Activated T-cell treated with anti-CD3 and anti-CD28 coated beads, Interleukin-2, amount 50 U/mL, for 48 hours (primary cell): ENCODE data around the gene PEX11G.

ENCODE experiments used
- DNase-seq, 2 experiments: peaks; one replicate each; pipeline ENCODE4 v3.0.0-alpha.2; 2020

Gene PEX11G

DNA sequence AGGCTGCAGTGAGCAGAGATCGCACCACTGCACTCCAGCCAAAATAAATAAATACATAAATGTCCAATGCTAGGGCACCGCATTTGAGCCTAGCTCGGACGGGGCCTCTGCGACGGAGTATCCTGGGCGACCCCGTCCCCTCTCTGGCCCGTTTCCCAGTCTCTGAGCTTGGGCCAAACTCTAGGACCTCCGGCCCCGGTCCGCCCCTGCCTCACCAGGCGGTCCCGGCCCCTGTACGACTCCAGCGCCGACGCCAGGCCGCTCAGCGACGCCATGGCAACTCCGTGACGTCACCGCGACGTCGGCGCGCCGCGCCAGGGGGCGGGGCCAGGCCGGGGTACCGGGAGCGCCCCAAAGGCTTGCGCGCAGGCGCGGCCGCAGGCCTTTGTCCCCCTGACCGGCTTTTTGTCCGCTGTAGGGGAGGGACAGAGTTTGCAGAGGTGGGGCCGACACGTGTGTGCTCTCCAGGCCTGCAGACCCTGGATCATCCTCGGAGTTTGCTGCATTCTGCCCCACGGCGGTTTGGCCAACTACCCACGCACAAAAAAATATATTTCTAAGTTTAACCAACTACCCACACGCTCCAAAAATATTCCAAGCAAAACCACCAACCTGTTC, at the start of gene PEX11G:
PEX11G (minus strand) TSS at position 300 of the 618 bp plus-strand sequence; CDS start at position 275, 25 bp downstream.
- DNase-seq: peak; percentile 93 to 95

DNA sequence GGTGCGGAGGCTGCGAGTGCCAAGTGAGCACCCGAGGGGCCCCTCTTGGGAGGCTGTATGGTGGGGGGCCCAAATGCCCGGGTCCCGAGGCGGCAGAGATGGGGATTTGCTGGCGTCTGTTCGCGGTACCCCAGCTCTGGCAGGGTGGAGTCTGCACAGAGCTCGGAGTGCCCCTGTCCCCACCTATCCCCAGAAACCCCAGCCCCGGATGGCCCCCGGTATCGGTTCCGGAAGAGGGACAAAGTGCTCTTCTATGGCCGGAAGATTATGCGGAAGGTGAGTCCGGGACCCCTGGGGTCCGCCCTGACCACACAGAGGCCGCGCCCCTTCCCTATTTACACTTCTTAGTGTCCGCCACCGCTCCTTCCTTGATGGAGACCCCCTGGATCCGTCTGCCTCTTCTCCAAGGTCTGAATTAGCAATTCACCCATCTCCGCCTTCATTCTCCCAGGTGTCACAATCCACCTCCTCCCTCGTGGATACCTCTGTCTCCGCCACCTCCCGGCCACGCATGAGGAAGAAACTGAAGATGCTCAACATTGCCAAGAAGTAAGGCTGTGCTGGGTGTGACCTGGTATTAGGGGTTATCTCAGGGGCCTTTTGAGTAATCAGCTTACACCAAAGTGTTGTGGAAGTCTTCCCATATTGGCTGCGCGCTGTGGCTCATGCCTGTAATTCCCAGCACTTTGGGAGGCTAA, 47.3 kb upstream of the PEX11G start:
- no peak for DNase-seq

DNA sequence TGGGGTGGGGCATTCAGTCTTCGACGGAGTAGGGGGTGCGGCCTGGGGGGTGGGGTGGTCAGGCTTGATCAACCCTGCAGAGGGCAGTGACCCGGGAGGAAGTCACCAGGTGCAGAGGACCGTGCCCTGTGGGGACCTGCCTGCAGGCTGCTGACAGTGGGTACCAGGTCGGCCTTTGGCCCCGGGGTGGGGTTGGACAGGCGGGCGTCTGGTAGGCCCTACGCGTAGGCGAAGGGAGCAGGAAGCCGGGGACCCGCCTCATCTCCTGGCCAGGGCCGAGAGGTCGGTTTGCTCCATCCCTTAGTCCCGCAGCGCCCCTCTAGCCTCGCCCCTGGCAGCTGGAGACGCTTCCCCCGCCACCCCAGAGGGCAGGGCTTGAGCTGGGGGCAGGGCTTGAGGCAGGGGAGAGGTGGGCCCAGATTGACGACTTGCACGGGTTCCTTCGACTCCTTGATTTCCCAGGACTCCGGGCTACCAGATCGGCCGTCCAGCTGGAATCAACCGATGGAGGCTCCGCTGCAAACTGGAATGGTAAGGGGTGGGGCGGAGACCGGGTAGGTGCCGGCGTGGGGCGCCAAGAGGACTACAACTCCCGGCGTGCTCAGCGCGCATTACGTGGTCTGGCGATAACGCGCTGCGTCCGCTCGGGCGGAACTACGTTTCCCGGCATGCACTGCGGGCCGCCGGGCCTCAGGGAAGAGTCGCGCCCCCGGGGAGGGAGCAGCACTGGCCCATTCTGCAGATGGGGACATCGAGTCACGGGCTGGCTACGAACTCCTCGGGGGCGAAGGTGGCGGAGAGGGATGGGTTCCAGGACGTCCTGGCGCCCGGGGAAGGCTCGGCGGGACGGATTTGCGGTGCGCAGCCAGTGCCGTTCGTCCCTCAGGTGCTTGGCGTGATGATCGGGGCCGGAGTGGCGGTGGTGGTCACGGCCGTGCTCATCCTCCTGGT, 46.5 kb upstream of the PEX11G start, which contains the start of gene PNPLA6:
PNPLA6 (plus strand) TSS at position 671 of the 951 bp plus-strand sequence; CDS start at position 743, 72 bp downstream.
- DNase-seq: peak; percentile 94 to 97

DNA sequence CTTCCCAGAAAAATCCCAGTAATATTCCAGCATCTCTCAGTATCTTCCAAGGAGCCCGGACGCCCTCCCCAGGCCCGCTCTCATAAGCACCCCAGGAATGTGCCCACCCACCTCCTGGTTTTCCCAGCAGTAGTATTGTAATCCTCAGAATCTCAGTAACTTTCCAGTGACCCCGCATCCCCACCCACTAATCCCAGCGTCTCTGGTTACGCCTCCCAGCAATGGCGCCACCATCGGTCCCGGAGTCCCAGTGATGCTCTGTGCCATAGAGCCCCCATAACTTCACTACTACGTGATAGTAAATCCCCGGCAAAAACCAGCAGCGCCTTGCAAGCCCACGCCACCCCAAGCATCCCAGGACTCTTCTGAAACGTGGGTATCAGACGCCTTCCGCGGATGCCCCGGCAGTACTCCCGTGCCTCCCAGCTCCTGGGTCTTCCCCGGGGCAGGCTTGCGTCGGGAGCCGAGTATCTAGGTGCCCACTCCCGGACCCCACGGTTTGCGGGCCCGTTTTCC, 45.8 kb upstream of the PEX11G start:
- DNase-seq: no peak

DNA sequence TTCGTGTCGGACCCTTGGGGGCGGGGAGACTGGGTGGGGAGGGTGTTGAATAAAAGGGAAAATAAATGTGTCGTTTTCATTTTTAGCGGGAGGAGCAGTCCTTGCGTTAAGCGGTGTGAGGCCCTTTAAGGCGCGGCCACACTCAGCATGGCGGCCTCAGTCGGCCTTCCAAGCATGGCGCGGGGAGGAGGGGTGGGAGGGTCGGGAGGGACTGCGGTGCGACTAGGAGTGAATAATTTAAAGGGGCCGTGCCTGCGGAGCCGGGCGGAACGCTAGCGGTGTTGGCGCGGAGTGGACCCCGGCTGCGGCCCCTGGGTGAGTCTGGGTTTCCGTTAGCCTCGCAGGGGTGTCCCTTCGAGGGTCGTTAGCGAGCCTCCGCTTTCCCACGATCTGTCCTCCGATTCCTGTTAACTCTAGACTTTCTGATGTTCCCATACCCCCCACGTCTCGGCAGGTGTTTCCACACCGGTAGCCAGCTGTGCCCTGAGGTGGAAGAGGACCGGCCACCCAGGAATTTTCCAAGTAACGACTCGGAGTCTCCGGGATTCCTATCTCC, 45.2 kb upstream of the PEX11G start:
- peak; percentile 85 to 87 for DNase-seq

DNA sequence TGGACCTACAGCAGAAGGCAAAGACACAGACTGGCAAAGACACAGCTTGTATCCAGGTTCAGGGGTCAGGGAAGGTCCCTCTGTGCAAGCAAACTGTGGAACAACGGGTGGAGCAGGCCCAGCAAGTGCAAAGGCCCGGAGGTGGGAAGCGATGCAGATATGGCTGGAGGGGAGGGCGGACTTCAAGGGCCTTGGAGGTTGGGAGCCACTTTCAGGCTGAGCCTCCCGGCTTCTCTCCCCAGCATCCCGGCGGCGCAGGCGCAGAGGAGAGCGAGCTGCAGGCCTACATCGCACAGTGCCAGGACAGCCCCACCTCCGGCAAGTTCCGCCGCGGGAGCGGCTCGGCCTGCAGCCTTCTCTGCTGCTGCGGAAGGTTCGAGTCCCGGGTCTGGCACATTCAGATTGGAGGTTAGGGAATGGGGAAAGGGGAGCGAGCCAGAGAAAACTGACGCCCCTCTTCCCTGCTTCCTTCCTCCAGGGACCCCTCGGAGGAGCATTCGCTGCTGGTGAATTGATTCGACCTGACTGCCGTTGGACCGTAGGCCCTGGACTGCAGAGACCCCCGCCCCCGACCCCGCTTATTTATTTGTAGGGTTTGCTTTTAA, 44.5 kb upstream of the PEX11G start:
- peak in 1 of 2 experiments; percentile 26 for DNase-seq

DNA sequence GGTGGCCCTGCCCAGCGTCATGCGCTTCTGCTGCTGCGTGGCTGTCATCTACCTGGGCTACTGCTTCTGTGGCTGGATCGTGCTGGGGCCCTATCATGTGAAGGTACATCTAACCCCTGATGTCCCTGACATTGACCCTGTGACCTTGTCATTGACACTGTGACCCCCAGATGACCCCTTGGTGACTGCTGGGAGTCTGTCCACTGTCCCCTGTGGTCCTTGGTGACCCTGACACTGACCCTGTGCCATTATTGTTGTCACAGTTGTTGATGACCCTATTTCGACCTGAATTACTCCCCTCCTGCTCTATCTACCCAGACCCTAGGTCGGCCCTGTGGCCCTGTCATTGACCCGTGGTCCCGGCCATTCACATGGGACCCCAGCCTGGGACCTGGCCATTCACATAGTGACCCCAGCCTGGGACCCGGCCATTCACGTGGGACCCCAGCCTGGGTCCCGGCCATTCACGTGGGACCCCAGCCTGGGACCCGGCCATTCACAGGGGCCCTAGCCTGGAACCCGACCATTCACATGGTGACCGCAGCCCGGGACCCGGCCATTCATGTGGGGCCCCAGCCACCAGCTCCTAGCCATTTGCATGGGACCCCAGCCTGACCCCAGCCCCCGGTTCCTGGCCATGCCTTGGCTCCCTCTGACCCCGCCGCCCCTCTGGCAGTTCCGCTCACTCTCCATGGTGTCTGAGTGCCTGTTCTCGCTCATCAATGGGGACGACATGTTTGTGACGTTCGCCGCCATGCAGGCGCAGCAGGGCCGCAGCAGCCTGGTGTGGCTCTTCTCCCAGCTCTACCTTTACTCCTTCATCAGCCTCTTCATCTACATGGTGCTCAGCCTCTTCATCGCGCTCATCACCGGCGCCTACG, 41.0 kb upstream of the PEX11G start:
- no peak for DNase-seq

DNA sequence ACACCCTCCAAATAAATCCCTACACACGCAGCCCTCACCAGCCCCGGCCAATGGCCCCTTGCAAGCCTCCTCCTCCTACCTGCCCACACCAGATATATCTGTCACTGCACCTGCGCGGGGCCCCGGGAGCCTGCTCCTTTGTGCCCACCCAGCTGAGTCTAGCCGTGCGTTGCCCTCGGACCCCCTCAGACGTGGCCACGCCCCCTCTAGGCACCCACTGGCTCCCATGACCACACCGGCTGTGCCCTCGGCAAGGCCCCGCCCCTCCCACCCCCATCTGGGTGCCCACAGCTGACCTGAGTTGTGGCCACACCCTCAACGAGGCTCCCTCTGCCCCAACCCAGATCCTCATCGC, 40.4 kb upstream of the PEX11G start:
- DNase-seq: no peak

DNA sequence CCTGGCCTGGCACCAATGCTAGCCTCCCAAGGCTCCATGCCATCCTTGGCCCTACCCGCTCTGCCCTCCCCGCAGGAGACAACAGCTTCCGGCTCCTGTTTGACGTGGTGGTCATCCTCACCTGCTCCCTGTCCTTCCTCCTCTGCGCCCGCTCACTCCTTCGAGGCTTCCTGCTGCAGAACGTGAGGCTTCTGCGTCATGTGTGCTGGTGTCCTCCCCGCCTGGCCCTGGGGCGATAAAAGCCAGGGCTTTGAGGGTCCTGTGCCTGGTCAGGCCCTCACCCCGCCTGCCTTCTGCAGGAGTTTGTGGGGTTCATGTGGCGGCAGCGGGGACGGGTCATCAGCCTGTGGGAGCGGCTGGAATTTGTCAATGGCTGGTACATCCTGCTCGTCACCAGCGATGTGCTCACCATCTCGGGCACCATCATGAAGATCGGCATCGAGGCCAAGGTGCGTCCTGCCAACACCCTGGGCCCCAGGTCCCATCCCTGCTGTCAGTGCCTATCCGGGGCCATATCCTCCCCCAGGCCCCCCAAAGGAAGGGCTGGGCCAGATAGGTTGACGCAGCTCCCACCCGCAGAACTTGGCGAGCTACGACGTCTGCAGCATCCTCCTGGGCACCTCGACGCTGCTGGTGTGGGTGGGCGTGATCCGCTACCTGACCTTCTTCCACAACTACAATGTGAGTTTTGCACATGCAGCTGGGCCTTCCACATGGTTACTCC, 39.8 kb upstream of the PEX11G start:
- DNase-seq: no peak

DNA sequence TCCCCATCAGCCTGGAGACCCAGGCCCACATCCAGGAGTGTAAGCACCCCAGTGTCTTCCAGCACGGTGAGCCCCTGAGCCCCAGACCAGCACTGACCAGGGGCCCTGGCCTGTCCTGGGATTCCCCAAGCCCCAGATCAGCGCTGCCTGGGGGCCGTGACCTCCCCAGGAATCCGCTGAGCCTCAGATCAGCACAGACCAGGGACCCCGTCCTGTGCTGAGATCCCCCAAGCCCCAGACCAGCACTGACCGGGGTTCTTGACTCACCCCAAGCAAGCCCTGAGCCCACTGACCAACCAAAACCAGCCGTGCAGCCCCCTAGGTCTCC, 39.3 kb upstream of the PEX11G start:
- DNase-seq: no peak

DNA sequence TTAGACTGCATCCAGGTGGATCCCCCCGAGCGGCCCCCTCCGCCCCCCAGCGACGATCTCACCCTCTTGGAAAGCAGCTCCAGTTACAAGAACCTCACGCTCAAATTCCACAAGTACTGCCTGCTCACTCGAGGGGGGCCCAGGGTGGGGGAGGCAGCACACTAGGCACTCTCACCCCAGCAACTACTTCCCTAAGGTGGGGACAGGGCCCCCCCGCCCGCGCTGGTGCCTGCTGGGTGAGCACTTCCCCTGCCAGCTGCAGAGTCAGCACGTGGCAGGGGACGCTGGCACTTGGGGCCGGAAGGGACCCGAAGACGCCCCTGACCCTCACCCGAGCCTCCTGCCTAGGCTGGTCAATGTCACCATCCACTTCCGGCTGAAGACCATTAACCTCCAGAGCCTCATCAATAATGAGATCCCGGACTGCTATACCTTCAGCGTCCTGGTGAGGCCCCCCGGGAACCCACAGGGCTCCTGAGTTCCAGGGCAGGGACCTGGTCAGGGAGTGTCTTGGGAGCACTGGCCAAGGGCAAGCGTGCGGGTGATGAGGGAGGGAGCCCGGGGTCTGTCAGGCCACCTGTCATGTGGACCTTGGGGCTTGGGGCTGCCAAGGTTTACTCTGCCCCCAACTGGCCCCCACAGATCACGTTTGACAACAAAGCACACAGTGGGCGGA, 38.8 kb upstream of the PEX11G start:
- no peak for DNase-seq

DNA sequence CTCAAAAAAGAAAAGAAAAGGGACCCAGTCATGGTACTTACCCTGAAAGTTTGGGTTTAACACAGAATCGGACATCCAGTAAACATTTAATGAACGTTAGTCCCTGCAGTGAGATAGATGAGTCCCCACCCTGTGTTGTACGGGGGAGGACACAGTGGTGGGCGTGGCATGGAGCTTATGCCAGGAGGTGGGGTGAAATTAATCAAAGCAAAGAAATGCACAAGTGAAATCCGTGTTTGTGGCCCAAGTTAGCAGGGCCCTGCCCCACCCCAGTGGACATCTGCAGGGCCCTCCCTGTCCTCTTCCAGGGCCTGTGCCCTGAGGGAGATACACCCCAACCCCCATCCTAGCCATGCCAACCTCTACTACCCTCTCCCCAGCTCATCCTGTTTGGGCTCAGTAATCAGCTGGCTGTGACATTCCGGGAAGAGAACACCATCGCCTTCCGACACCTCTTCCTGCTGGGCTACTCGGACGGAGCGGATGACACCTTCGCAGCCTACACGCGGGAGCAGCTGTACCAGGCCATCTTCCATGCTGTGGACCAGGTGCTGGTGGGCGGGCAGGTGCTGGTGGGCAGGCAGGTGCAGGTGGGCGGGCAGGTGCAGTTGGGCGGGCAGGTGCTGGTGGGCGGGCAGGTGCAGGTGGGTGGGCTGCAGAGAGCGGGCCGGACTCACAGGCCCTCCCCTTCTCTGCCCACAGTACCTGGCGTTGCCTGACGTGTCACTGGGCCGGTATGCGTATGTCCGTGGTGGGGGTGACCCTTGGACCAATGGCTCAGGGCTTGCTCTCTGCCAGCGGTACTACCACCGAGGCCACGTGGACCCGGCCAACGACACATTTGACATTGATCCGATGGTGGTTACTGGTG, 37.5 kb upstream of the PEX11G start:
- no peak for DNase-seq

DNA sequence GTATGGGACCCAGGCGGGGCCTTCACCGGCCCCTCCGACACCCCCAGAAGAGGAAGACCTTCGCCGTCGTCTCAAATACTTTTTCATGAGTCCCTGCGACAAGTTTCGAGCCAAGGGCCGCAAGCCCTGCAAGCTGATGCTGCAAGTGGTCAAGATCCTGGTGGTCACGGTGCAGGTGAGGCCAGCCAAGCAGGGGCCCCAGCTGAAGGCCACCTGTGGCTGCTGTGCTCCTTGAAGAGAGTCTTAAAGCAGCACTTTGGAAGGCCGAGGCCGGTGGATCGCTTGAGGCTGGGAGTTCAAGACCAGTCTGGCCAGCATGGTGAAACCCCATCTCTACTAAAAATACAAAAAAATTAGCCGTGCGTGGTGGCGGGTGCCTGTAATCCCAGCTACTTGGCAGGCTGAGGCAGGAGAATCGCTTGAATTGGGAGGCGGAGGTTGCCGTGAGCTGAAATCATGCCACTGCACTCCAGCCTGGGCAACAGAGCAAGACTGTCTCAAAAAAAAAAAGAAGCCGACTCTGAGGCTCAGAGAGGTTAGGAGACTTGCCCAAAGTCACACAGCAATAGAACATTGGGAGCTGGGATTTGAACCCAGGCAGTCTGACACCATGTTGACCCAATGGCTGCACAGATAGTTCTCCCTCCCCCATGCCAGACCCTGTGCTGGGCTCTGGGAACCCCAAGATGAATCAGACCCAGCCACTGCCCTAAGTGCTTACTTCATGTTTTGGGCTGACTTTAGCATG, 36.3 kb upstream of the PEX11G start:
- no peak for DNase-seq

DNA sequence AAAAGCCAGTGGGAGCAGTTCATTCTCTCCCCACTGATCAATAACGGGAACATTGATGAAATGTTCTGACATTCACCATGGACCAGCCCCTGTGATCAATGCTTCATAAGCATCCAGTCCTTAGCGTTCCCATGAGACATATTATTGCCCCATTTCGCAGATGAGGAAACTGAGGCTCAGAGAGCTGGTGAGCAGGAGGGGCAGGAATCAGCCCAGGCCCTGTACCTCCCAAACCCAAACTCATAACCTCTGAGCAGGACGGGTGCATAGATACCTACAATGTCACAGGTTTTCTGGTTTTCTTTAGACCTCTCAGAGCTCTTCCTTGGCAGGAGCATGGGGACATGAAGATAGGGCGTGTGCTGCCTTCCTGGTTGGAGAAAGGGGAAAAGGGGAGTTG, 35.7 kb upstream of the PEX11G start:
- no peak for DNase-seq

DNA sequence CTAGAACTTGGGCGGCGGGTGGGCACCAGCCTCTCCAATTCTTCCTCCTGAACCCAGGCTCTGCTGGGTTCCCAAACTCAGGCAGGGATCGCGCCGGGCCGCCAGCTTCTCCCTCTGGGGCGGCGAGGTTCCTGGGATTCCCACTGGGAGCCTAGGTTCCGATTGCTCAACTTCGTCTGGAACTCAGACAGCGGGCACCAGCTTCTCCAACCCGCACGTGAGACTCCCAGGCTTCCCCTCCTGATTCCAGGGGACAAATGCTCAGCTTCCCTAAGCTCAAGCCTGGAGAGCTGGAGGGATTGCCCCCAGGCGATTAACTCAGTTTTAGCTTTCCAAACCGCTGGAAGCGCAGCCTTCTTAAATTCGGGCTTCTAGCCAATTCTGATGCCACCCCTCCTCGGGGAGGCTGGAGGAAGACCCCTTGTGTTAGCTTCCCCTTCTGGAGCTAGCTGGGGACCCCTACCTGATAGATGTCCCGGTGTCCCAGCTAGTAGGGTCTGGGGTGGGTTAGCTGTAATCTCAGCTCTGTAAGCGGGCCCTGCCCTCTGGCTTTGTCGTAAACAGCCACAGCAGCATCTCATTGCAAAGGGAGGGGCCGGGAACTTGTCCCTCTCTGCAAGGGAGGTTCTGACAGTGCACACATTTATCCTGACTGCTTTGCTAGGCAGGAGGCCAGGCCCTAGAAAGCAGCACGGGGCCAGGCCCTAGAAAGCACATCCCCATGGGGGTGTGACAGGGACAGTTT, 34.3 kb upstream of the PEX11G start:
- DNase-seq: no peak

DNA sequence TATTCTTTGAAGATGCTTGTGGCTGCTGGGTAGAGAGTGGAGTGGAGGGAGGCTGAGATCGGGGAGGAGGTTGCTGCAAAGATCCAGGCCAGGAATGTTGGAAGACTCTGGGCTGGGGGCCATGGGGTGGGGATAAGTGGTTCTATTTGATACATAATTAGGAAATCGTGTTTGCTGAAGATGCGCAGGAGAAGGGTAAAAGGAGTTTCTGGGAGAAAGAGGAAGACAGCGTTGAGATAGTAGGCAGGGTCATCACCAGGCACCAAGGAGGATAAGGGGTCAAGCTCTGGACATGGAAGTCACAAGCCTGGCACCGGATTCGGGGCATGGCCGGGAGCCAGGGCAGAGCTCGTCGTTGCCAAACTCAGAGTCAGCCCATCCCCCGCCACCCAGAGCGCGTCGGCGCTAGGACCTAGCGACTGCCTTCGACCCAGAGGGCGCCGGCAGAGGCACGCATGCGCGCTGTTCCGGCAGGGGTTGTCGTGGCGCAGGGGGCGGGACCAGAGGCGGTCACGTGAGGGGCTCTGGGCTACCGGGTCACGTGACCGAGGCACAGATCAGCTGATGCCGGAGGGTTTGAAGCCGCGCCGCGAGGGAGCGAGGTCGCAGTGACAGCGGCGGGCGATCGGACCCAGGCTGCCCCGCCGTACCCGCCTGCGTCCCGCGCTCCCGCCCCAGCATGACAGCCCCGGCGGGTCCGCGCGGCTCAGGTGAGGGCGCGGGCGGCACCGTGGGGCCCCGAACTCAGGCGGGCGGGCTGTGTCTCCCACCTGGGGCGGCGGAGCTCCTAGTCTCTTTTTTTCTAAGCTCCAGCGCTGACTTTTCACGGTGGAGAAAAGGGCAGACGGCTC, 33.5 kb upstream of the PEX11G start, which contains the start of gene MCOLN1:
MCOLN1 (plus strand) TSS at position 553 of the 851 bp plus-strand sequence; CDS start at position 680, 127 bp downstream.
- DNase-seq: peak; percentile 99 to 100
